Suprapubic skin (tissue), 4 donors: ENCODE measurements around the gene RGS17.

ENCODE experiments used
- EP300 ChIP-seq: sonication (generic); formaldehyde crosslinking; IDR thresholded peaks from one replicate; pipeline ENCODE4 v1.6.1; 2017; ENCODE audit warnings: antibody characterized with exemption
- POLR2A ChIP-seq, 2 donors: fragments of 450-650 bp; IDR thresholded peaks; one replicate each; pipeline ENCODE4 v1.6.1; 2017; ENCODE audit warnings: antibody characterized with exemption in 2 of 2, mild to moderate bottlenecking in 2 of 2, moderate library complexity in 2 of 2
- POLR2AphosphoS5 ChIP-seq, 3 donors: sonication (generic); formaldehyde crosslinking; IDR thresholded peaks; one replicate each; pipeline ENCODE4 v1.6.1; 2017; ENCODE audit warnings: antibody characterized with exemption in 3 of 3
- TF ChIP-seq, protein P1 (sequence below), 2 donors: fragments of 200-600 bp in 1 of 2; fragments of 450-650 bp in 1 of 2; sonication (generic) in 1 of 2; IDR thresholded peaks; one replicate each; pipeline ENCODE4 v1.5.1; 2016 to 2019; ENCODE audit warnings: antibody characterized with exemption in 2 of 2, mild to moderate bottlenecking in 1 of 2, moderate library complexity in 1 of 2

GRCh38 chr6:153106021-153106420, 25.1 kb downstream of the RGS17 start:
- TF ChIP-seq, protein P1, sequence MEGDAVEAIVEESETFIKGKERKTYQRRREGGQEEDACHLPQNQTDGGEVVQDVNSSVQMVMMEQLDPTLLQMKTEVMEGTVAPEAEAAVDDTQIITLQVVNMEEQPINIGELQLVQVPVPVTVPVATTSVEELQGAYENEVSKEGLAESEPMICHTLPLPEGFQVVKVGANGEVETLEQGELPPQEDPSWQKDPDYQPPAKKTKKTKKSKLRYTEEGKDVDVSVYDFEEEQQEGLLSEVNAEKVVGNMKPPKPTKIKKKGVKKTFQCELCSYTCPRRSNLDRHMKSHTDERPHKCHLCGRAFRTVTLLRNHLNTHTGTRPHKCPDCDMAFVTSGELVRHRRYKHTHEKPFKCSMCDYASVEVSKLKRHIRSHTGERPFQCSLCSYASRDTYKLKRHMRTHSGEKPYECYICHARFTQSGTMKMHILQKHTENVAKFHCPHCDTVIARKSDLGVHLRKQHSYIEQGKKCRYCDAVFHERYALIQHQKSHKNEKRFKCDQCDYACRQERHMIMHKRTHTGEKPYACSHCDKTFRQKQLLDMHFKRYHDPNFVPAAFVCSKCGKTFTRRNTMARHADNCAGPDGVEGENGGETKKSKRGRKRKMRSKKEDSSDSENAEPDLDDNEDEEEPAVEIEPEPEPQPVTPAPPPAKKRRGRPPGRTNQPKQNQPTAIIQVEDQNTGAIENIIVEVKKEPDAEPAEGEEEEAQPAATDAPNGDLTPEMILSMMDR (IDR thresholded peaks at IDR 0.05): no peak
- no peak for TF ChIP-seq POLR2AphosphoS5 (IDR thresholded peaks at IDR 0.05)
- TF ChIP-seq EP300: no peak
- no peak for TF ChIP-seq POLR2A (IDR thresholded peaks at IDR 0.05)
